GM12873 (cell line): ENCODE measurements around the gene PEF1.

Experiments used
- CTCF ChIP-seq: IDR thresholded peaks from 2 replicates; pipeline ENCODE4 v1.5.1; 2012; ENCODE audit warnings: low read depth, mild to moderate bottlenecking, moderate library complexity, low read length, control low read depth; ENCODE audit not compliant: insufficient read depth; ENCODE audit errors: missing control alignments

PEF1 gene

GRCh38 chr1:31659889-31660288 is 15.2 kb upstream of the PEF1 start:
- no peak for TF ChIP-seq CTCF

- TF ChIP-seq CTCF, result no peak
These were observed 14.0 kb upstream of the PEF1 start for GRCh38 chr1:31658721-31659120.

GRCh38 chr1:31657972-31658510 is 13.4 kb upstream of the PEF1 start:
- no peak for TF ChIP-seq CTCF

GRCh38 chr1:31657020-31657804 is 12.5 kb upstream of the PEF1 start:
- no peak for TF ChIP-seq CTCF

GRCh38 chr1:31655756-31656155 is 11.1 kb upstream of the PEF1 start:
- TF ChIP-seq CTCF, result no peak

GRCh38 chr1:31655104-31655503 is 10.4 kb upstream of the PEF1 start:
- no peak for TF ChIP-seq CTCF

GRCh38 chr1:31654474-31654776 is 9.7 kb upstream of the PEF1 start:
- no peak for TF ChIP-seq CTCF
